IMR-90 (cell line): Measurements from ENCODE around the gene YPEL4. TPM values are rescaled to one million over a fixed set of nuclear protein-coding genes. Genes with fewer than 3 reads are reported as not detected.

Experiments used
- ATAC-seq: fragments of 200-7000 bp; cut with Tn5 transposase; 2 replicates; pipeline ENCODE4 v1.9.1; 2020; ENCODE audit warnings: low read depth, mild to moderate bottlenecking, moderate library complexity
- BruUV-seq: library from RNA; stranded (reverse); fragments of 400-500 nt; replicated peaks from 2 replicates; lab custom pipeline; 2021; lab: Mats Ljungman, UMichigan
- CTCF ChIA-PET: fragments of 300-600 bp; formaldehyde crosslinking; extraction: SDS; loops from one replicate; lab custom pipeline; 2021; ENCODE audit warnings: antibody characterized with exemption; lab: Yijun Ruan, JAX
- POLR2A ChIA-PET: fragments of 300-600 bp; sonication (Branson Sonifier 250); formaldehyde crosslinking; loops from one replicate; lab custom pipeline; 2022; ENCODE audit warnings: antibody characterized with exemption; ENCODE audit not compliant: unreplicated experiment; lab: Charles Lee
- DNase-seq: peaks from one replicate; pipeline ENCODE4 v3.0.0; 2013
- H2AFZ ChIP-seq: replicated peaks from 2 replicates; pipeline ENCODE3; 2013; ENCODE audit warnings: low read length, mild to moderate bottlenecking; ENCODE audit not compliant: poor library complexity
- H2AK5ac ChIP-seq: 2 replicates; pipeline ENCODE4 v1.6.1; 2013; ENCODE audit warnings: low read depth, low read length, inconsistent platforms
- H2AK9ac ChIP-seq: replicated peaks from 2 replicates; pipeline ENCODE3; 2013; ENCODE audit warnings: mild to moderate bottlenecking, low read depth, low read length, moderate library complexity; ENCODE audit not compliant: poor library complexity
- H2BK120ac ChIP-seq: 2 replicates; pipeline ENCODE4 v1.6.1; 2013; ENCODE audit warnings: low read depth, low read length, inconsistent platforms
- H2BK15ac ChIP-seq: 3 replicates; pipeline ENCODE4 v1.6.1; 2013; ENCODE audit warnings: low read depth, low read length, inconsistent platforms
- H2BK20ac ChIP-seq: 2 replicates; pipeline ENCODE4 v1.6.1; 2013; ENCODE audit warnings: low read depth, mild to moderate bottlenecking, inconsistent platforms, low read length, moderate library complexity
- H2BK5ac ChIP-seq: 2 replicates; pipeline ENCODE4 v1.6.1; 2013; ENCODE audit warnings: mild to moderate bottlenecking, low read depth, low read length, inconsistent platforms; ENCODE audit not compliant: poor library complexity, severe bottlenecking
- H3K14ac ChIP-seq: replicated peaks from 2 replicates; pipeline ENCODE4 v1.6.1; 2013; ENCODE audit warnings: low read depth, low read length, inconsistent platforms
- H3K18ac ChIP-seq: 2 replicates; pipeline ENCODE4 v1.6.1; 2013; ENCODE audit warnings: low read depth, low read length, control low read depth
- H3K23ac ChIP-seq: 2 replicates; pipeline ENCODE4 v1.6.1; 2013; ENCODE audit warnings: low read depth, low read length, inconsistent platforms
- H3K27ac ChIP-seq: 2 replicates; pipeline ENCODE4 v1.5.1; 2013; ENCODE audit warnings: mild to moderate bottlenecking, control low read depth, low read length; ENCODE audit not compliant: insufficient read depth
- H3K27me3 ChIP-seq: 2 replicates; pipeline ENCODE4 v1.6.1; 2013; ENCODE audit warnings: low read length; ENCODE audit not compliant: control insufficient read depth, insufficient read depth
- H3K36me3 ChIP-seq: 2 replicates; pipeline ENCODE4 v1.6.1; 2013; ENCODE audit warnings: low read length, mixed read lengths; ENCODE audit not compliant: control insufficient read depth, insufficient read depth
- H3K4ac ChIP-seq: 2 replicates; pipeline ENCODE4 v1.6.1; 2013; ENCODE audit warnings: low read depth, low read length, inconsistent platforms
- H3K4me1 ChIP-seq: 2 replicates; pipeline ENCODE4 v1.6.1; 2013; ENCODE audit warnings: low read length, mixed read lengths; ENCODE audit not compliant: control insufficient read depth, insufficient read depth
- H3K4me2 ChIP-seq: 2 replicates; pipeline ENCODE4 v1.6.1; 2013; ENCODE audit warnings: low read depth, mild to moderate bottlenecking, control low read depth, low read length, moderate library complexity
- H3K4me3 ChIP-seq: 2 replicates; pipeline ENCODE4 v1.5.1; 2013; ENCODE audit warnings: low read depth, mild to moderate bottlenecking, control low read depth, low read length, moderate library complexity; ENCODE audit not compliant: insufficient read depth
- H3K56ac ChIP-seq: 2 replicates; pipeline ENCODE4 v1.6.1; 2013; ENCODE audit warnings: low read length, inconsistent platforms; ENCODE audit not compliant: insufficient read depth; ENCODE audit errors: extremely low read depth
- H3K79me1 ChIP-seq, 2 experiments: 2 replicates each; pipeline ENCODE4 v1.6.1; 2013; ENCODE audit warnings: low read length in 2 of 2, inconsistent platforms in 1 of 2, low read depth in 1 of 2
- H3K9ac ChIP-seq: 2 replicates; pipeline ENCODE4 v1.6.1; 2013; ENCODE audit warnings: low read depth, low read length, control low read depth
- H3K9me1 ChIP-seq: 2 replicates; pipeline ENCODE4 v1.6.1; 2013; ENCODE audit warnings: low read length, inconsistent platforms; ENCODE audit not compliant: insufficient read depth
- H3K9me3 ChIP-seq: 2 replicates; pipeline ENCODE4 v1.6.1; 2013; ENCODE audit warnings: low read length; ENCODE audit not compliant: control insufficient read depth, insufficient read depth
- H4K20me1 ChIP-seq: 2 replicates; pipeline ENCODE4 v1.6.1; 2013; ENCODE audit warnings: low read length, inconsistent platforms; ENCODE audit not compliant: insufficient read depth
- H4K5ac ChIP-seq: 2 replicates; pipeline ENCODE4 v1.6.1; 2013; ENCODE audit warnings: mild to moderate bottlenecking, low read depth, low read length, control low read depth
- H4K8ac ChIP-seq, 2 experiments: 2 replicates each; pipeline ENCODE4 v1.6.1; 2013; ENCODE audit warnings: low read depth in 2 of 2, low read length in 2 of 2, control low read depth in 1 of 2, inconsistent platforms in 1 of 2
- H4K91ac ChIP-seq: 2 replicates; pipeline ENCODE4 v1.6.1; 2013; ENCODE audit warnings: low read depth, low read length, inconsistent platforms; ENCODE audit not compliant: insufficient read depth
- CTCF ChIP-seq: conservative IDR thresholded peaks from 2 replicates; pipeline ENCODE4 v1.5.1; 2012; ENCODE audit warnings: mild to moderate bottlenecking, low read depth, low read length, improper control_type of control experiment
- POLR2A ChIP-seq: IDR thresholded peaks from 2 replicates; pipeline ENCODE4 v1.6.1; 2012; ENCODE audit warnings: mild to moderate bottlenecking, low read depth, low read length
- WGBS, 2 experiments: methylation state at CpG; one replicate each; pipeline versions ENCODE4 v1.1.5 to v1.1.7; 2013; ENCODE audit warnings: missing lambda C conversion rate in 2 of 2; ENCODE audit not compliant: insufficient read length in 1 of 2; ENCODE audit errors: extremely low coverage in 2 of 2; 5-methylcytosine and 5-hydroxymethylcytosine counted together
- dilution Hi-C: fragments of 300-500 bp; cut with HindIII; formaldehyde crosslinking; loops from one replicate; pipeline ENCODE4 v1.14.3; 2018; ENCODE audit warnings: low sequenced_read_pairs; ENCODE audit not compliant: unreplicated experiment
- in situ Hi-C: fragments of 300-500 bp; cut with MboI; formaldehyde crosslinking; loops from 3 replicates; pipeline ENCODE4 v1.14.3; 2019; ENCODE audit warnings: low sequenced_read_pairs, inconsistent platforms, mixed read lengths
- intact Hi-C: fragments of 100-400 bp; cut with micrococcal nuclease; formaldehyde crosslinking; loops from 2 replicates; pipeline ENCODE4 v1.10.0; 2022
- polyA plus RNA-seq, 3 experiments: library from polyadenylated mRNA; depleted of rRNA; stranded (reverse); fragments of >200 nt; gene quantifications; 2 replicates each; pipeline ENCODE4 v1.2.3, GENCODE V29; 2012; ENCODE audit warnings: low replicate concordance in 1 of 3
- total RNA-seq: library from RNA; depleted of rRNA; stranded (reverse); fragments of >200 nt; gene quantifications from 2 replicates; pipeline ENCODE4 v1.2.3, GENCODE V29; 2012

YPEL4 gene
- total and polyA plus RNA-seq, 2 of the 4 experiments (the other 2 are of a cell fraction): 0.18 to 0.79 TPM

- H2AFZ ChIP-seq: no peak overlapping the region
- intact Hi-C loops (no loop called here), in situ Hi-C loops (no loop called here), dilution Hi-C loops (no loop called here)
- TF ChIP-seq CTCF: 0 out of 2 replicates have a peak, but pooled peaks have one; percentile 16
- no peak for TF ChIP-seq POLR2A
- no peak overlapping the region for H2BK120ac ChIP-seq
- BruUV-seq: no TSS peak
- no CpG with 5 or more reads among the region's 4 CpGs for WGBS, 2 experiments
- no peak overlapping the region for H4K91ac ChIP-seq
- no peak overlapping the region for H3K14ac ChIP-seq
- H3K27me3 ChIP-seq: no peaks in the 10 kb centered on the region
- no peak overlapping the region for H3K4ac ChIP-seq
- ATAC-seq (no peak), DNase-seq (no peak)
- H3K9me1 ChIP-seq: no peaks in the 10 kb centered on the region
- peaks cover 8 to 18% of the 10 kb centered on the region in 2 experiments for H3K79me1 ChIP-seq
- no peak overlapping the region for H2BK20ac ChIP-seq
- no peak overlapping the region for H2BK5ac ChIP-seq
- no peak overlapping the region for H2BK15ac ChIP-seq
- no peak overlapping the region for H3K9ac ChIP-seq
- no peak overlapping the region for H4K8ac ChIP-seq
- no peak overlapping the region for H3K4me3 ChIP-seq
- H3K36me3 ChIP-seq: peaks cover 17% of the 10 kb centered on the region
- H3K4me1 ChIP-seq: peaks cover 2% of the 10 kb centered on the region; the same call in 1 of the 2 replicates
- no peak overlapping the region for H3K4me2 ChIP-seq
- H2AK5ac ChIP-seq: no peak overlapping the region
- H2AK9ac ChIP-seq: no peak overlapping the region
- ChIA-PET POLR2A (no interaction called here), CTCF (interaction anchor here (0.6 to 0.7 kb wide), 2 partner anchors 23 to 323 kb away, joined by 4 read pairs; no protein-coding TSS in a partner anchor)
- H3K27ac ChIP-seq: no peak overlapping the region
- H3K18ac ChIP-seq: no peak overlapping the region
- no peaks in the 10 kb centered on the region; the same call in 1 of the 2 replicates for H4K20me1 ChIP-seq
- no peak overlapping the region for H4K5ac ChIP-seq
- no peaks in the 10 kb centered on the region for H3K9me3 ChIP-seq
- H3K56ac ChIP-seq: no peak overlapping the region
- no peak overlapping the region for H3K23ac ChIP-seq
Observed at GRCh38 chr11:57662893-57663292, 13.2 kb upstream of the YPEL4 start.
